UCSD-AML1 (cell line): ENCODE data around the gene SLC38A4.
"Not testable (repeated sequence)": the region's sequence is repeated elsewhere in the genome, so short reads cannot be mapped to it uniquely, and the experiment has no call there.

Source experiments
- DNase-seq: peaks from one replicate; lab custom pipeline; 2025; ENCODE audit not compliant: unreplicated experiment; lab: John Stamatoyannopoulos, UW

The SLC38A4 gene

GRCh38 chr12:46778415-46778814, 47.4 kb downstream of the SLC38A4 start:
- no peak for DNase-seq

- DNase-seq, result no peak
Observed at GRCh38 chr12:46777587-46777986, 48.2 kb downstream of the SLC38A4 start.

GRCh38 chr12:46775796-46776195, 50.0 kb downstream of the SLC38A4 start:
- no peak for DNase-seq

- DNase-seq, result no peak
Observed at GRCh38 chr12:46774322-46774633, 51.5 kb downstream of the SLC38A4 start.

GRCh38 chr12:46773586-46774321, 52.0 kb downstream of the SLC38A4 start:
- DNase-seq, result no peak

GRCh38 chr12:46771268-46771827, 54.4 kb downstream of the SLC38A4 start:
- DNase-seq, result no peak

GRCh38 chr12:46770501-46771183, 55.2 kb downstream of the SLC38A4 start:
- DNase-seq, result no peak

GRCh38 chr12:46764005-46764404, 61.8 kb downstream of the SLC38A4 start:
- DNase-seq, result no peak

- no peak for DNase-seq
Observed at GRCh38 chr12:46763230-46763629, 62.6 kb downstream of the SLC38A4 start.

- no peak for DNase-seq
Observed at GRCh38 chr12:46754550-46754949, 71.2 kb downstream of the SLC38A4 start.

GRCh38 chr12:46752396-46752795, 73.4 kb downstream of the SLC38A4 start:
- DNase-seq, result no peak

- no peak for DNase-seq
Observed at GRCh38 chr12:46751173-46751572, 74.6 kb downstream of the SLC38A4 start.

GRCh38 chr12:46749322-46749721, 76.5 kb downstream of the SLC38A4 start:
- DNase-seq, result no peak

GRCh38 chr12:46744283-46744682, 81.5 kb downstream of the SLC38A4 start:
- DNase-seq, result no peak

- no peak for DNase-seq
Observed at GRCh38 chr12:46743456-46743855, 82.3 kb downstream of the SLC38A4 start.

- DNase-seq, result not testable (repeated sequence)
Observed at GRCh38 chr12:46742271-46742670, 83.5 kb downstream of the SLC38A4 start.

GRCh38 chr12:46725332-46725731, 100.5 kb downstream of the SLC38A4 start:
- DNase-seq, result no peak

GRCh38 chr12:46723629-46724419, 102.0 kb downstream of the SLC38A4 start:
- no peak for DNase-seq

- no peak for DNase-seq
Observed at GRCh38 chr12:46722394-46723185, 103.2 kb downstream of the SLC38A4 start.

- no peak for DNase-seq
Observed at GRCh38 chr12:46718495-46718894, 107.3 kb downstream of the SLC38A4 start.

GRCh38 chr12:46717868-46718267, 107.9 kb downstream of the SLC38A4 start:
- no peak for DNase-seq
